Immature natural killer cell (primary cell): ENCODE measurements around the gene SYT12. TPM values are rescaled to one million over a fixed set of nuclear protein-coding genes. Genes with fewer than 3 reads are reported as not detected.

Source experiments
- DNase-seq, 3 donors: peaks; one replicate each; pipeline ENCODE4 v3.0.0; 2022; ENCODE audit warnings: mixed read lengths in 1 of 3
- H3K27ac Mint-ChIP-seq, 6 donors: one replicate each; pipeline ENCODE4 v1.8.0; 2020; ENCODE audit warnings: mixed read lengths in 6 of 6, mild to moderate bottlenecking in 5 of 6, inconsistent platforms in 4 of 6, moderate library complexity in 3 of 6
- H3K27me3 Mint-ChIP-seq, 3 donors: one replicate each; pipeline ENCODE4 v1.8.0; 2020 to 2021; ENCODE audit warnings: low read depth in 3 of 3, mild to moderate bottlenecking in 3 of 3, mixed read lengths in 3 of 3, moderate library complexity in 3 of 3, inconsistent platforms in 1 of 3
- H3K36me3 Mint-ChIP-seq, 3 donors: one replicate each; pipeline ENCODE4 v1.8.0; 2020; ENCODE audit warnings: mixed read lengths in 3 of 3, inconsistent platforms in 2 of 3, mild to moderate bottlenecking in 2 of 3
- H3K4me1 Mint-ChIP-seq, 2 donors: one replicate each; pipeline ENCODE4 v1.8.0; 2020; ENCODE audit warnings: inconsistent platforms in 2 of 2, mild to moderate bottlenecking in 2 of 2, mixed read lengths in 2 of 2, moderate library complexity in 1 of 2
- H3K4me3 Mint-ChIP-seq, 5 donors: one replicate each; pipeline ENCODE4 v1.8.0; 2020; ENCODE audit warnings: mild to moderate bottlenecking in 5 of 5, mixed read lengths in 5 of 5, inconsistent platforms in 3 of 5, moderate library complexity in 3 of 5
- H3K9me3 Mint-ChIP-seq, 6 donors: one replicate each; pipeline ENCODE4 v1.8.0; 2020; ENCODE audit warnings: mild to moderate bottlenecking in 6 of 6, mixed read lengths in 6 of 6, inconsistent platforms in 4 of 6, moderate library complexity in 3 of 6
- polyA plus RNA-seq, 3 donors: library from polyadenylated mRNA; unstranded; fragments of 300-500 nt; fragmentation: Illumina TruSeq; gene quantifications; one replicate each; pipeline ENCODE4 v1.2.3, GENCODE V29; 2021

SYT12 gene
- polyA plus RNA-seq, 3 donors from 2014 or later = not detected

- no peaks in the 10 kb centered on the region for H3K36me3 Mint-ChIP-seq
- H3K4me1 Mint-ChIP-seq = peaks cover 25 to 31% of the 10 kb centered on the region in 2 donors
- DNase-seq = no peak
- H3K9me3 Mint-ChIP-seq = no peaks in the 10 kb centered on the region
- H3K27me3 Mint-ChIP-seq = peaks cover 10 to 30% (median 17%) of the 10 kb centered on the region in 3 donors
- H3K4me3 Mint-ChIP-seq = no peak overlapping the region
- H3K27ac Mint-ChIP-seq = no peak overlapping the region
These were observed 4.0 kb downstream of the SYT12 start for GRCh38 chr11:67026941-67027340.

GRCh38 chr11:67027483-67027930 is 4.6 kb downstream of the SYT12 start:
- no peak for DNase-seq
- H3K4me3 Mint-ChIP-seq = no peak overlapping the region
- H3K27me3 Mint-ChIP-seq = peaks cover 10 to 25% (median 12%) of the 10 kb centered on the region in 3 donors

GRCh38 chr11:67027943-67028542 is 5.1 kb downstream of the SYT12 start:
- Mint-ChIP-seq H3K36me3 (no peaks in the 10 kb centered on the region), H3K27ac (no peak overlapping the region), H3K27me3 (peaks cover 10 to 22% (median 10%) of the 10 kb centered on the region in 3 donors), H3K4me1 (peaks cover 20 to 23% of the 10 kb centered on the region in 2 donors), H3K4me3 (no peak overlapping the region), H3K9me3 (no peaks in the 10 kb centered on the region)
- no peak for DNase-seq

More at GRCh38 chr11:67027483-67027930, 4.6 kb downstream of the SYT12 start:
- H3K36me3 Mint-ChIP-seq = no peaks in the 10 kb centered on the region
- peaks cover 21 to 25% of the 10 kb centered on the region in 2 donors for H3K4me1 Mint-ChIP-seq
- H3K9me3 Mint-ChIP-seq = no peaks in the 10 kb centered on the region
- H3K27ac Mint-ChIP-seq = no peak overlapping the region

GRCh38 chr11:67029146-67029545 is 6.2 kb downstream of the SYT12 start:
- DNase-seq = no peak
- Mint-ChIP-seq H3K27ac (no peak overlapping the region), H3K4me1 (peaks cover 13 to 15% of the 10 kb centered on the region in 2 donors), H3K9me3 (no peaks in the 10 kb centered on the region), H3K36me3 (no peaks in the 10 kb centered on the region), H3K27me3 (peaks cover 7 to 17% (median 10%) of the 10 kb centered on the region in 3 donors), H3K4me3 (no peak overlapping the region)

- H3K4me3 Mint-ChIP-seq = no peak overlapping the region
- H3K27me3 Mint-ChIP-seq = peaks cover 3 to 8% (median 8%) of the 10 kb centered on the region in 3 donors
- no peaks in the 10 kb centered on the region for H3K4me1 Mint-ChIP-seq
- no peak for DNase-seq
- H3K9me3 Mint-ChIP-seq = no peaks in the 10 kb centered on the region
- no peak overlapping the region for H3K27ac Mint-ChIP-seq
- no peaks in the 10 kb centered on the region for H3K36me3 Mint-ChIP-seq
These were observed 8.0 kb downstream of the SYT12 start for GRCh38 chr11:67030976-67031375.

- H3K36me3 Mint-ChIP-seq = no peaks in the 10 kb centered on the region
These were observed 9.0 kb downstream of the SYT12 start for GRCh38 chr11:67031791-67032561.

GRCh38 chr11:67032830-67033551 is 10.1 kb downstream of the SYT12 start:
- H3K4me3 Mint-ChIP-seq = no peak overlapping the region
- H3K4me1 Mint-ChIP-seq = no peaks in the 10 kb centered on the region
- no peak overlapping the region for H3K27ac Mint-ChIP-seq
- no peaks in the 10 kb centered on the region for H3K9me3 Mint-ChIP-seq
- peaks cover 3 to 7% (median 5%) of the 10 kb centered on the region in 3 donors for H3K27me3 Mint-ChIP-seq
- no peak for DNase-seq
- no peaks in the 10 kb centered on the region for H3K36me3 Mint-ChIP-seq

More at GRCh38 chr11:67031791-67032561, 9.0 kb downstream of the SYT12 start:
- DNase-seq = no peak
- H3K4me1 Mint-ChIP-seq = no peaks in the 10 kb centered on the region
- peaks cover 3 to 7% (median 5%) of the 10 kb centered on the region in 3 donors for H3K27me3 Mint-ChIP-seq
- H3K4me3 Mint-ChIP-seq = no peak overlapping the region
- H3K9me3 Mint-ChIP-seq = no peaks in the 10 kb centered on the region
- no peak overlapping the region for H3K27ac Mint-ChIP-seq

GRCh38 chr11:67033661-67034166 is 10.8 kb downstream of the SYT12 start:
- no peak for DNase-seq
- Mint-ChIP-seq H3K36me3 (no peaks in the 10 kb centered on the region), H3K4me3 (no peak overlapping the region), H3K27ac (no peak overlapping the region), H3K27me3 (peaks cover 3 to 9% (median 5%) of the 10 kb centered on the region in 3 donors), H3K9me3 (no peaks in the 10 kb centered on the region), H3K4me1 (no peaks in the 10 kb centered on the region)

- no peaks in the 10 kb centered on the region for H3K36me3 Mint-ChIP-seq
- no peaks in the 10 kb centered on the region for H3K9me3 Mint-ChIP-seq
- no peak overlapping the region for H3K4me3 Mint-ChIP-seq
- no peak for DNase-seq
- H3K27me3 Mint-ChIP-seq = peaks cover 3 to 9% (median 5%) of the 10 kb centered on the region in 3 donors
- H3K27ac Mint-ChIP-seq = no peak overlapping the region
- no peaks in the 10 kb centered on the region for H3K4me1 Mint-ChIP-seq
These were observed 11.4 kb downstream of the SYT12 start for GRCh38 chr11:67034350-67034749.

GRCh38 chr11:67040147-67040546 is 17.2 kb downstream of the SYT12 start:
- Mint-ChIP-seq H3K27ac (no peak overlapping the region), H3K4me1 (no peaks in the 10 kb centered on the region), H3K9me3 (no peaks in the 10 kb centered on the region), H3K27me3 (peaks cover 2 to 7% (median 6%) of the 10 kb centered on the region in 3 donors), H3K36me3 (no peaks in the 10 kb centered on the region), H3K4me3 (no peak overlapping the region)
- no peak for DNase-seq

- no peaks in the 10 kb centered on the region for H3K4me1 Mint-ChIP-seq
- no peaks in the 10 kb centered on the region for H3K36me3 Mint-ChIP-seq
- H3K9me3 Mint-ChIP-seq = no peaks in the 10 kb centered on the region
- no peak for DNase-seq
- H3K27ac Mint-ChIP-seq = no peak overlapping the region
- H3K27me3 Mint-ChIP-seq = peaks cover 2 to 7% (median 6%) of the 10 kb centered on the region in 3 donors
- no peak overlapping the region for H3K4me3 Mint-ChIP-seq
These were observed 18.7 kb downstream of the SYT12 start for GRCh38 chr11:67041602-67042001.

- Mint-ChIP-seq H3K4me1 (no peaks in the 10 kb centered on the region), H3K27me3 (peaks cover 2 to 6% (median 3%) of the 10 kb centered on the region in 3 donors), H3K27ac (no peak overlapping the region), H3K9me3 (no peaks in the 10 kb centered on the region), H3K36me3 (no peaks in the 10 kb centered on the region), H3K4me3 (no peak overlapping the region)
- no peak for DNase-seq
These were observed 20.8 kb downstream of the SYT12 start for GRCh38 chr11:67043572-67044349.

- Mint-ChIP-seq H3K36me3 (no peaks in the 10 kb centered on the region), H3K4me1 (no peaks in the 10 kb centered on the region), H3K27ac (no peak overlapping the region), H3K4me3 (no peak overlapping the region), H3K27me3 (peaks cover 2 to 6% (median 3%) of the 10 kb centered on the region in 3 donors), H3K9me3 (peaks cover 0 to under 1% (median 0%) of the 10 kb centered on the region in 6 donors)
- DNase-seq = no peak
These were observed 21.6 kb downstream of the SYT12 start for GRCh38 chr11:67044496-67044895.
